ENCODE measurements around the gene KDM5A.

KDM5A gene

GRCh38 chr12:321606-322326, 67.4 kb downstream of the KDM5A start:
- Histone ChIP-seq H3K9ac (no peak overlapping the region), H3K36me3 (ENCODE audit: control insufficient read depth, insufficient read depth, low read length) (no peaks in the 10 kb centered on the region), H3K27me3 (ENCODE audit: control insufficient read depth, insufficient read depth, low read length) (no peaks in the 10 kb centered on the region), H3K9me3 (ENCODE audit: control insufficient read depth, low read length) (no peaks in the 10 kb centered on the region), H3K4me3 (ENCODE audit: low read depth, low read length) (no peak overlapping the region), H2AFZ (no peak overlapping the region), H3K79me2 (peaks cover 14% of the 10 kb centered on the region), H3K4me2 (ENCODE audit: low read length) (no peak overlapping the region), H3K27ac (no peak overlapping the region), H3K4me1 (no peaks in the 10 kb centered on the region)
- TF ChIP-seq, protein P1, sequence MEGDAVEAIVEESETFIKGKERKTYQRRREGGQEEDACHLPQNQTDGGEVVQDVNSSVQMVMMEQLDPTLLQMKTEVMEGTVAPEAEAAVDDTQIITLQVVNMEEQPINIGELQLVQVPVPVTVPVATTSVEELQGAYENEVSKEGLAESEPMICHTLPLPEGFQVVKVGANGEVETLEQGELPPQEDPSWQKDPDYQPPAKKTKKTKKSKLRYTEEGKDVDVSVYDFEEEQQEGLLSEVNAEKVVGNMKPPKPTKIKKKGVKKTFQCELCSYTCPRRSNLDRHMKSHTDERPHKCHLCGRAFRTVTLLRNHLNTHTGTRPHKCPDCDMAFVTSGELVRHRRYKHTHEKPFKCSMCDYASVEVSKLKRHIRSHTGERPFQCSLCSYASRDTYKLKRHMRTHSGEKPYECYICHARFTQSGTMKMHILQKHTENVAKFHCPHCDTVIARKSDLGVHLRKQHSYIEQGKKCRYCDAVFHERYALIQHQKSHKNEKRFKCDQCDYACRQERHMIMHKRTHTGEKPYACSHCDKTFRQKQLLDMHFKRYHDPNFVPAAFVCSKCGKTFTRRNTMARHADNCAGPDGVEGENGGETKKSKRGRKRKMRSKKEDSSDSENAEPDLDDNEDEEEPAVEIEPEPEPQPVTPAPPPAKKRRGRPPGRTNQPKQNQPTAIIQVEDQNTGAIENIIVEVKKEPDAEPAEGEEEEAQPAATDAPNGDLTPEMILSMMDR (IDR thresholded peaks at IDR 0.05): peak; percentile 22

DNA sequence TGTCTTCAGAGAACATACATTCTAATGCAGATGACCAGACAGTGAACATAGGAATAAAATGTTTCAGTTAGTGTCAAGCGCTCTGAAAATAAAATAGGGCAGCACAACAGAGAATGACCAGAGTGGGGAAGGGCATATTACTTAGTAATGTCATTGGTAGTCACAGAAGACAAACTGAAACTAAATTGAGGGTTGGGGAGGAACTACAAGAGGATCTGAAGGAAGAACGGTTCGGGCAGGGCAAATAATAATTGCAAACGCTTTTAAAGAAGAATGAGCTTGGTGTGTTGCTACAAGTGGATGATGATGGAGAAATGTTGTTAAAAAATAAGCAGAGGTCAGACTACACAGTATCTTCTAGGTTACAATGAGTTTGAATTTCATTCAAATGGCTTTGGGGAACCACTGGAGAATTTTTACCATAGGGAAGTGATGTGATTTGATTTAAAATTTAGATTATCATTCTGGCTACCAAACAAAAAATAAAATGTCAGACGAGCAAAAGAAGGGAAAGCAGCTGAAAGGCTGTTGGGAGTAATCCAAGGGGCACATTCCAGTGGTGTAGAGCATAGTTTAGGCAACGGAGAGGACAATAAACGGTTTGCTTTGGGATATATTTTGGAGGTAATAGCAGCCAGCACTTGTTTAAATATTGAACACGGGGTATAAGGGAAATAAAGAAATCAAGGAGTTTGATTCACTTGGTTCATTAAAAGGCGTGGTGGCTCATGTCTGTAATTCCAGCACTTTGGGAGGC, 70.2 kb downstream of the KDM5A start:
- H3K36me3 ChIP-seq (ENCODE audit: control insufficient read depth, insufficient read depth, low read length): no peaks in the 10 kb centered on the region

GRCh38 chr12:308511-308910, 80.6 kb downstream of the KDM5A start:
- H3K9ac ChIP-seq: no peak overlapping the region
- H3K4me2 ChIP-seq (ENCODE audit: low read length): no peak overlapping the region
- H3K27me3 ChIP-seq (ENCODE audit: control insufficient read depth, insufficient read depth, low read length): no peaks in the 10 kb centered on the region
- H3K4me3 ChIP-seq (ENCODE audit: low read depth, low read length): no peak overlapping the region
- no peaks in the 10 kb centered on the region for H3K4me1 ChIP-seq
- TF ChIP-seq, protein P1 (IDR thresholded peaks at IDR 0.05): no peak
- no peaks in the 10 kb centered on the region for H3K9me3 ChIP-seq (ENCODE audit: control insufficient read depth, low read length)
- no peak overlapping the region for H2AFZ ChIP-seq
- H3K79me2 ChIP-seq: peaks cover 4% of the 10 kb centered on the region
- no peaks in the 10 kb centered on the region for H3K36me3 ChIP-seq (ENCODE audit: control insufficient read depth, insufficient read depth, low read length)
- no peak overlapping the region for H3K27ac ChIP-seq

More for the DNA sequence above, 70.2 kb downstream of the KDM5A start:
- Histone ChIP-seq H3K4me1 (no peaks in the 10 kb centered on the region), H3K79me2 (peaks cover 14% of the 10 kb centered on the region), H3K4me2 (ENCODE audit: low read length) (no peak overlapping the region), H3K9ac (no peak overlapping the region), H3K27me3 (ENCODE audit: control insufficient read depth, insufficient read depth, low read length) (no peaks in the 10 kb centered on the region), H3K27ac (no peak overlapping the region), H3K9me3 (ENCODE audit: control insufficient read depth, low read length) (no peaks in the 10 kb centered on the region), H2AFZ (no peak overlapping the region), H3K4me3 (ENCODE audit: low read depth, low read length) (no peak overlapping the region)
- TF ChIP-seq, protein P1 (IDR thresholded peaks at IDR 0.05): no peak

DNA sequence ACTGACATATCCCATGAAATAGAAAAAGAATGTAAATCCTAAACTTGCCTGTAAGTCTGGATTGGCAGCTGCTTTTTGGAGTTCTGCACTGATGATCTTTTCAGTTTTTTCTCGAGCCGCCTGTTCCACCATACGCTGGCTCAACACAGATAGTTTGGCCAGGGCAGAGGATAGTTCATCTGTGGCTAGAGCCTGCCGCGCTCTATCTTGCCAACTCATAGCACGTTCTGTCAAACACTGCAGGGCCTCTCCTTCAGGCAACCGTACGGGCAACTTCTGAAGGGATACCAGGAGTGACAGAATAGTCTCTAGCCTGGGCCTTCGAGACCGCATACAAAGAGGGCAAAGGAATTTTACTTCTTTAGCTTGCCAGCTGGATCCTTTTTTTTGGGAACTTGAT, 81.7 kb downstream of the KDM5A start:
- Histone ChIP-seq H2AFZ (no peak overlapping the region), H3K4me1 (no peaks in the 10 kb centered on the region), H3K4me3 (ENCODE audit: low read depth, low read length) (no peak overlapping the region), H3K4me2 (ENCODE audit: low read length) (no peak overlapping the region), H3K79me2 (peaks cover 14% of the 10 kb centered on the region), H3K27me3 (ENCODE audit: control insufficient read depth, insufficient read depth, low read length) (no peaks in the 10 kb centered on the region), H3K9me3 (ENCODE audit: control insufficient read depth, low read length) (no peaks in the 10 kb centered on the region), H3K27ac (no peak overlapping the region), H3K9ac (no peak overlapping the region), H3K36me3 (ENCODE audit: control insufficient read depth, insufficient read depth, low read length) (no peaks in the 10 kb centered on the region)
- TF ChIP-seq, protein P1 (IDR thresholded peaks at IDR 0.05): no peak
